H9 (cell line): ENCODE results near the gene ATG4B. TPM values are rescaled to one million over a fixed set of nuclear protein-coding genes. Genes with fewer than 3 reads are reported as not detected.

ENCODE experiments used
- DNase-seq: peaks from one replicate; pipeline ENCODE4 v3.0.0-alpha.2; 2017
- H2AFZ ChIP-seq: one replicate; pipeline ENCODE4 v1.6.1; 2013; ENCODE audit warnings: mild to moderate bottlenecking, low read length, control low read depth, moderate library complexity
- H2AK5ac ChIP-seq: 2 replicates; pipeline ENCODE4 v1.6.1; 2013; ENCODE audit warnings: low read length, control low read depth, mixed read lengths; ENCODE audit not compliant: insufficient read length
- H2BK120ac ChIP-seq: one replicate; pipeline ENCODE4 v1.6.1; 2013; ENCODE audit warnings: low read depth, mild to moderate bottlenecking, low read length, control low read depth, inconsistent platforms; ENCODE audit not compliant: poor library complexity, severe bottlenecking
- H2BK12ac ChIP-seq: 2 replicates; pipeline ENCODE4 v1.6.1; 2013; ENCODE audit warnings: low read length, control low read depth, mixed read lengths, low read depth; ENCODE audit not compliant: insufficient read length
- H2BK15ac ChIP-seq: 2 replicates; pipeline ENCODE4 v1.6.1; 2013; ENCODE audit warnings: low read depth, low read length, control low read depth
- H2BK20ac ChIP-seq: one replicate; pipeline ENCODE4 v1.6.1; 2013; ENCODE audit warnings: low read depth, mild to moderate bottlenecking, low read length, control low read depth, inconsistent platforms; ENCODE audit not compliant: poor library complexity, severe bottlenecking
- H2BK5ac ChIP-seq: 2 replicates; pipeline ENCODE4 v1.6.1; 2013; ENCODE audit warnings: low read length, control low read depth, mixed read lengths; ENCODE audit not compliant: insufficient read length
- H3K14ac ChIP-seq: 2 replicates; pipeline ENCODE4 v1.6.1; 2013; ENCODE audit warnings: low read length, control low read depth; ENCODE audit not compliant: insufficient read depth
- H3K18ac ChIP-seq: 2 replicates; pipeline ENCODE4 v1.6.1; 2013; ENCODE audit warnings: low read depth, mild to moderate bottlenecking, mixed read lengths, low read length, control low read depth; ENCODE audit not compliant: insufficient read length
- H3K23ac ChIP-seq: 2 replicates; pipeline ENCODE4 v1.6.1; 2013; ENCODE audit warnings: low read length, control low read depth, mixed read lengths, low read depth; ENCODE audit not compliant: insufficient read length
- H3K23me2 ChIP-seq: 2 replicates; pipeline ENCODE4 v1.6.1; 2013; ENCODE audit warnings: low read depth, mild to moderate bottlenecking, mixed read lengths, low read length, control low read depth; ENCODE audit not compliant: insufficient read length, poor library complexity, severe bottlenecking
- H3K27ac ChIP-seq: 2 replicates; pipeline ENCODE4 v1.5.1; 2013; ENCODE audit warnings: low read length, control low read depth, mixed read lengths, low read depth; ENCODE audit not compliant: insufficient read length
- H3K27me3 ChIP-seq: 2 replicates; pipeline ENCODE4 v1.6.1; 2013; ENCODE audit warnings: low read length, control low read depth, inconsistent platforms; ENCODE audit not compliant: insufficient read depth
- H3K4ac ChIP-seq: 2 replicates; pipeline ENCODE4 v1.6.1; 2013; ENCODE audit warnings: low read depth, mild to moderate bottlenecking, control low read depth, inconsistent platforms, low read length, moderate library complexity
- H3K4me1 ChIP-seq: 2 replicates; pipeline ENCODE4 v1.6.1; 2013; ENCODE audit warnings: low read length, control low read depth, inconsistent platforms; ENCODE audit not compliant: insufficient read depth
- H3K4me2 ChIP-seq: 2 replicates; pipeline ENCODE4 v1.6.1; 2013; ENCODE audit warnings: low read length, control low read depth, mixed read lengths; ENCODE audit not compliant: insufficient read length, insufficient read depth
- H3K56ac ChIP-seq: 2 replicates; pipeline ENCODE4 v1.6.1; 2013; ENCODE audit warnings: low read depth, mild to moderate bottlenecking, mixed read lengths, low read length, control low read depth; ENCODE audit not compliant: insufficient read length
- H3K79me1 ChIP-seq: 2 replicates; pipeline ENCODE4 v1.6.1; 2013; ENCODE audit warnings: low read depth, mild to moderate bottlenecking, moderate library complexity, low read length, control low read depth, inconsistent platforms; ENCODE audit not compliant: insufficient read depth, poor library complexity, severe bottlenecking
- H3K79me2 ChIP-seq: 2 replicates; pipeline ENCODE4 v1.6.1; 2013; ENCODE audit warnings: low read length, control low read depth, inconsistent platforms; ENCODE audit not compliant: insufficient read depth
- H3K9ac ChIP-seq: 2 replicates; pipeline ENCODE4 v1.6.1; 2013; ENCODE audit warnings: low read length, control low read depth, mixed read lengths; ENCODE audit not compliant: insufficient read length; ENCODE audit errors: extremely low read depth
- H3K9me3 ChIP-seq: one replicate; pipeline ENCODE4 v1.6.1; 2013; ENCODE audit warnings: low read depth, low read length, inconsistent platforms; ENCODE audit not compliant: control insufficient read depth
- H3T11ph ChIP-seq: one replicate; pipeline ENCODE4 v1.6.1; 2013; ENCODE audit warnings: mild to moderate bottlenecking, low read length, control low read depth, inconsistent platforms
- H4K20me1 ChIP-seq: one replicate; pipeline ENCODE4 v1.6.1; 2013; ENCODE audit not compliant: control insufficient read depth, insufficient read length, insufficient read depth
- H4K5ac ChIP-seq: 2 replicates; pipeline ENCODE4 v1.6.1; 2013; ENCODE audit warnings: low read depth, mild to moderate bottlenecking, mixed read lengths, low read length, control low read depth; ENCODE audit not compliant: insufficient read length
- H4K8ac ChIP-seq: replicated peaks from 2 replicates; pipeline ENCODE4 v1.6.1; 2013; ENCODE audit warnings: low read length, control low read depth, mixed read lengths, low read depth; ENCODE audit not compliant: insufficient read length
- H4K91ac ChIP-seq: 2 replicates; pipeline ENCODE4 v1.6.1; 2013; ENCODE audit warnings: low read depth, mild to moderate bottlenecking, moderate library complexity, mixed read lengths, low read length, control low read depth; ENCODE audit not compliant: insufficient read length
- H3K27ac Mint-ChIP-seq, 3 experiments: 2 replicates in 2 of 3; 3 replicates in 1 of 3; pipeline ENCODE4 v1.8.0; 2020 to 2021; ENCODE audit warnings: mixed read lengths in 3 of 3, mild to moderate bottlenecking in 1 of 3, moderate library complexity in 1 of 3
- H3K27me3 Mint-ChIP-seq: 2 replicates; pipeline ENCODE4 v1.8.0; 2021; ENCODE audit warnings: low read depth, mild to moderate bottlenecking, moderate library complexity, mixed read lengths
- H3K36me3 Mint-ChIP-seq, 3 experiments: 2 replicates in 2 of 3; 3 replicates in 1 of 3; pipeline ENCODE4 v1.8.0; 2020 to 2021; ENCODE audit warnings: low read depth in 3 of 3, mixed read lengths in 3 of 3; ENCODE audit not compliant: insufficient read depth in 1 of 3
- H3K4me1 Mint-ChIP-seq, 2 experiments: 2 replicates each; pipeline ENCODE4 v1.8.0; 2020; ENCODE audit warnings: mixed read lengths in 2 of 2
- H3K4me3 Mint-ChIP-seq, 2 experiments: 2 replicates in 1 of 2; 3 replicates in 1 of 2; pipeline ENCODE4 v1.8.0; 2020 to 2021; ENCODE audit warnings: mild to moderate bottlenecking in 2 of 2, mixed read lengths in 2 of 2, moderate library complexity in 1 of 2
- H3K9me3 Mint-ChIP-seq, 2 experiments: 2 replicates in 1 of 2; 3 replicates in 1 of 2; pipeline ENCODE4 v1.8.0; 2020; ENCODE audit warnings: mild to moderate bottlenecking in 2 of 2, mixed read lengths in 2 of 2, moderate library complexity in 1 of 2
- WGBS: extraction: QIAGEN DNeasy Blood & Tissue Kit; methylation state at CpG from one replicate; pipeline ENCODE4 v1.1.7; 2013; ENCODE audit warnings: missing lambda C conversion rate, low lambda C conversion rate, mixed read lengths; ENCODE audit not compliant: insufficient read length; ENCODE audit errors: extremely low coverage; 5-methylcytosine and 5-hydroxymethylcytosine counted together
- total RNA-seq: library from RNA; stranded (reverse); gene quantifications from 2 replicates; pipeline ENCODE4 v1.2.1, GENCODE V29; 2021
- TF ChIP-seq, protein P1 (sequence below): fragments of 200-600 bp; sonication (generic); conservative IDR thresholded peaks from 3 replicates; pipeline ENCODE4 v1.8.0; 2021; ENCODE audit warnings: antibody characterized with exemption, mild to moderate bottlenecking

Gene ATG4B
- total RNA-seq, 1 experiment from 2014 or later, result 105 TPM

DNA sequence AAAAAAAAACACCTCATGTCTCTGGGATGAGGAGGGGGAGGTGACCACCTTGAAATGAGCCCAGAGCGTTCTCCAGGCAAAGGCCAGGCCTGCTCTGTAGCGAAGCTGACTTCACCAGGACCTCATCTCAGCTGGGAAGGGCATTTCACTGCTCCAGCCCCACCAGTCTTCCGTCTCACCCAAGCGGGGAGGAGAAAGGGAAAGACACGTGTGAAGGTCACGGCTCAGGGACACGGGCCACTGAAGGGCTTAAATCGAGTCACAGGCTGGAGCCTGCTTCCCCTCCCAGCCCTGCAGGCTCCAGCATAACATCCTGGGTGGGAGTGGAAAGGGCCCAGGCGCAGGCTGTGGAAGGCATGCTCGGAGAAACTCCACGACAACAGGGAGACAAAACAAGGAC is 18.7 kb upstream of the ATG4B start:
- H3K36me3 Mint-ChIP-seq, result peaks cover 5 to 28% (median 13%) of the 10 kb centered on the region in 3 experiments; a peak in 6 of 7 replicates
- no CpG with 5 or more reads among the region's 11 CpGs for WGBS
- TF ChIP-seq, protein P1, sequence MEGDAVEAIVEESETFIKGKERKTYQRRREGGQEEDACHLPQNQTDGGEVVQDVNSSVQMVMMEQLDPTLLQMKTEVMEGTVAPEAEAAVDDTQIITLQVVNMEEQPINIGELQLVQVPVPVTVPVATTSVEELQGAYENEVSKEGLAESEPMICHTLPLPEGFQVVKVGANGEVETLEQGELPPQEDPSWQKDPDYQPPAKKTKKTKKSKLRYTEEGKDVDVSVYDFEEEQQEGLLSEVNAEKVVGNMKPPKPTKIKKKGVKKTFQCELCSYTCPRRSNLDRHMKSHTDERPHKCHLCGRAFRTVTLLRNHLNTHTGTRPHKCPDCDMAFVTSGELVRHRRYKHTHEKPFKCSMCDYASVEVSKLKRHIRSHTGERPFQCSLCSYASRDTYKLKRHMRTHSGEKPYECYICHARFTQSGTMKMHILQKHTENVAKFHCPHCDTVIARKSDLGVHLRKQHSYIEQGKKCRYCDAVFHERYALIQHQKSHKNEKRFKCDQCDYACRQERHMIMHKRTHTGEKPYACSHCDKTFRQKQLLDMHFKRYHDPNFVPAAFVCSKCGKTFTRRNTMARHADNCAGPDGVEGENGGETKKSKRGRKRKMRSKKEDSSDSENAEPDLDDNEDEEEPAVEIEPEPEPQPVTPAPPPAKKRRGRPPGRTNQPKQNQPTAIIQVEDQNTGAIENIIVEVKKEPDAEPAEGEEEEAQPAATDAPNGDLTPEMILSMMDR, result no peak

More for the DNA sequence above, 18.7 kb upstream of the ATG4B start:
- Histone ChIP-seq H2BK12ac (no peak overlapping the region), H4K20me1 (no peaks in the 10 kb centered on the region), H2BK5ac (no peak overlapping the region), H2BK15ac (no peak overlapping the region), H3K9me3 (no peaks in the 10 kb centered on the region), H3K56ac (no peak overlapping the region), H3T11ph (no peak overlapping the region), H2BK20ac (no peak overlapping the region), H4K8ac (no peak overlapping the region), H3K79me1 (no peaks in the 10 kb centered on the region), H2BK120ac (no peak overlapping the region), H2AFZ (no peak overlapping the region), H3K4me2 (no peak overlapping the region), H3K14ac (no peak overlapping the region), H3K18ac (no peak overlapping the region), H2AK5ac (no peak overlapping the region), H3K23ac (no peak overlapping the region), H4K91ac (no peak overlapping the region), H3K9ac (no peak overlapping the region), H3K79me2 (no peaks in the 10 kb centered on the region; the same call in 1 of the 2 replicates), H3K27me3 (no peaks in the 10 kb centered on the region), H3K4ac (no peak overlapping the region), H4K5ac (no peak overlapping the region), H3K23me2 (no peaks in the 10 kb centered on the region), H3K4me1 (peaks cover 4% of the 10 kb centered on the region; the same call in 1 of the 2 replicates), H3K27ac (no peak overlapping the region)
- no peak for DNase-seq
- Mint-ChIP-seq H3K27ac (peak overlapping the region in 2 of 3 experiments; percentile 75 to 86; a peak in 5 of 7 replicates), H3K4me3 (no peak overlapping the region), H3K27me3 (no peaks in the 10 kb centered on the region), H3K9me3 (peaks cover 0 to 3% of the 10 kb centered on the region in 2 experiments; a peak in 3 of 5 replicates), H3K4me1 (peaks cover 12 to 16% of the 10 kb centered on the region in 2 experiments)
